Hepatocyte (in vitro differentiated cells): Measurements from ENCODE around the gene SERGEF. TPM values are rescaled to one million over a fixed set of nuclear protein-coding genes. Genes with fewer than 3 reads are reported as not detected.

Source experiments
- DNase-seq: peaks from one replicate; pipeline ENCODE4 v3.0.0-alpha.2; 2016; ENCODE audit warnings: low spot score
- H2AFZ ChIP-seq: fragments of 200-600 bp; sonication (generic); 2 replicates; pipeline ENCODE4 v1.6.0; 2016; ENCODE audit warnings: antibody characterized with exemption, mild to moderate bottlenecking
- H3K27ac ChIP-seq: fragments of 200-600 bp; sonication (generic); 2 replicates; pipeline ENCODE4 v1.5.1; 2016; ENCODE audit warnings: mild to moderate bottlenecking
- H3K27me3 ChIP-seq: fragments of 200-600 bp; sonication (generic); 2 replicates; pipeline ENCODE4 v1.6.1; 2016
- H3K36me3 ChIP-seq: fragments of 200-600 bp; sonication (generic); replicated peaks from 2 replicates; pipeline ENCODE4 v1.5.1; 2016; ENCODE audit warnings: low read depth; ENCODE audit not compliant: insufficient read depth
- H3K4me1 ChIP-seq: fragments of 200-600 bp; sonication (generic); 2 replicates; pipeline ENCODE4 v1.5.1; 2016; ENCODE audit warnings: mild to moderate bottlenecking, moderate library complexity; ENCODE audit not compliant: insufficient read depth
- H3K4me2 ChIP-seq: fragments of 200-600 bp; sonication (generic); 2 replicates; pipeline ENCODE4 v1.6.0; 2016
- H3K4me3 ChIP-seq: fragments of 200-600 bp; sonication (generic); 2 replicates; pipeline ENCODE4 v1.5.1; 2016; ENCODE audit warnings: mild to moderate bottlenecking
- H3K79me2 ChIP-seq: fragments of 200-600 bp; sonication (generic); 2 replicates; pipeline ENCODE4 v1.6.0; 2017; ENCODE audit warnings: mild to moderate bottlenecking
- H3K9me2 ChIP-seq: fragments of 200-600 bp; sonication (generic); replicated peaks from 2 replicates; pipeline ENCODE4 v1.6.0; 2017; ENCODE audit warnings: mild to moderate bottlenecking; ENCODE audit not compliant: insufficient read depth
- H3K9me3 ChIP-seq: fragments of 200-600 bp; sonication (generic); 2 replicates; pipeline ENCODE4 v1.5.1; 2016; ENCODE audit warnings: low read depth, mild to moderate bottlenecking
- H4K20me1 ChIP-seq: fragments of 200-600 bp; sonication (generic); 2 replicates; pipeline ENCODE4 v1.6.0; 2016; ENCODE audit warnings: mild to moderate bottlenecking; ENCODE audit not compliant: insufficient read depth, poor library complexity, severe bottlenecking
- CTCF ChIP-seq: fragments of 200-600 bp; sonication (generic); IDR thresholded peaks from 2 replicates; pipeline ENCODE4 v1.5.1; 2016; ENCODE audit warnings: antibody characterized with exemption, mild to moderate bottlenecking; ENCODE audit not compliant: poor library complexity
- EZH2 ChIP-seq: fragments of 200-600 bp; sonication (generic); IDR thresholded peaks from 2 replicates; pipeline ENCODE4 v1.6.1; 2016; ENCODE audit warnings: antibody characterized with exemption, mild to moderate bottlenecking, borderline replicate concordance
- EZH2phosphoT487 ChIP-seq: fragments of 200-600 bp; sonication (generic); IDR thresholded peaks from one replicate; pipeline ENCODE4 v1.6.1; 2018; ENCODE audit warnings: antibody characterized with exemption, mild to moderate bottlenecking, low read depth, moderate library complexity; ENCODE audit not compliant: unreplicated experiment, severe bottlenecking
- WGBS: methylation state at CpG from one replicate; pipeline ENCODE4 v1.1.6; 2016; ENCODE audit warnings: low lambda C conversion rate; ENCODE audit errors: missing lambda C conversion rate; 5-methylcytosine and 5-hydroxymethylcytosine counted together
- polyA plus RNA-seq: library from polyadenylated mRNA; unstranded; fragments of >200 nt; fragmentation: Nextera tagmentation; extraction: Ambion mirVana; gene quantifications from 2 replicates; pipeline ENCODE4 v1.2.1, GENCODE V29; 2016
- total RNA-seq: library from RNA; depleted of rRNA; stranded (reverse); fragments of >200 nt; gene quantifications from 2 replicates; pipeline ENCODE4 v1.2.3, GENCODE V29; 2014

Gene SERGEF
- total and polyA plus RNA-seq, 2 experiments from 2014 or later: 21.7 to 28.7 TPM

GRCh38 chr11:17816232-17816931, 196.5 kb downstream of the SERGEF start:
- no peak overlapping the region for H3K4me3 ChIP-seq
- no peaks in the 10 kb centered on the region for H4K20me1 ChIP-seq
- no peak overlapping the region for H3K4me2 ChIP-seq
- no peak for DNase-seq
- H3K9me3 ChIP-seq: no peaks in the 10 kb centered on the region
- H3K9me2 ChIP-seq: no peaks in the 10 kb centered on the region
- H3K27ac ChIP-seq: no peak overlapping the region
- H2AFZ ChIP-seq: no peak overlapping the region
- WGBS: 62% methylated on average over 4 of the region's 4 CpGs
- H3K27me3 ChIP-seq: no peaks in the 10 kb centered on the region
- H3K36me3 ChIP-seq: no peaks in the 10 kb centered on the region
- no peaks in the 10 kb centered on the region for H3K79me2 ChIP-seq
- TF ChIP-seq CTCF (no peak), EZH2phosphoT487 (no peak), EZH2 (no peak)
- H3K4me1 ChIP-seq: peaks cover 13% of the 10 kb centered on the region

GRCh38 chr11:17814546-17814945, 198.3 kb downstream of the SERGEF start:
- Histone ChIP-seq H3K4me2 (no peak overlapping the region), H3K27me3 (no peaks in the 10 kb centered on the region), H3K79me2 (no peaks in the 10 kb centered on the region), H3K36me3 (no peaks in the 10 kb centered on the region), H3K9me2 (no peaks in the 10 kb centered on the region), H2AFZ (no peak overlapping the region), H3K4me3 (no peak overlapping the region), H4K20me1 (no peaks in the 10 kb centered on the region), H3K27ac (no peak overlapping the region), H3K9me3 (no peaks in the 10 kb centered on the region), H3K4me1 (peaks cover 13% of the 10 kb centered on the region)
- whole genome bisulfite sequencing: 100% methylated on average over 1 of the region's 1 CpG
- no peak for TF ChIP-seq EZH2phosphoT487
- TF ChIP-seq EZH2: no peak
- TF ChIP-seq CTCF: no peak
- DNase-seq: no peak

- Histone ChIP-seq H3K27ac (no peak overlapping the region), H3K4me2 (no peak overlapping the region), H3K27me3 (no peaks in the 10 kb centered on the region)
Measured at GRCh38 chr11:17813391-17814059, 199.3 kb downstream of the SERGEF start.

More at GRCh38 chr11:17813391-17814059, 199.3 kb downstream of the SERGEF start:
- TF ChIP-seq EZH2phosphoT487 (no peak), CTCF (no peak), EZH2 (no peak)
- H2AFZ ChIP-seq: no peak overlapping the region
- no peaks in the 10 kb centered on the region for H3K36me3 ChIP-seq
- H3K4me3 ChIP-seq: no peak overlapping the region
- no peaks in the 10 kb centered on the region for H4K20me1 ChIP-seq
- peaks cover 13% of the 10 kb centered on the region for H3K4me1 ChIP-seq
- H3K9me3 ChIP-seq: no peaks in the 10 kb centered on the region
- H3K79me2 ChIP-seq: no peaks in the 10 kb centered on the region
- WGBS: 83% methylated on average over 2 of the region's 2 CpGs
- no peaks in the 10 kb centered on the region for H3K9me2 ChIP-seq
- DNase-seq: no peak
